SK-N-MC (cell line): Measurements from ENCODE around the gene KIAA2012.

Source experiments
- EZH2 ChIP-seq: fragments of 200-600 bp; sonication (generic); IDR thresholded peaks from one replicate; pipeline ENCODE4 v1.6.1; 2017; ENCODE audit warnings: antibody characterized with exemption
- POLR2AphosphoS5 ChIP-seq: IDR thresholded peaks from 2 replicates; pipeline ENCODE4 v1.6.1; 2012; ENCODE audit warnings: mild to moderate bottlenecking, low read depth, low read length, borderline replicate concordance

GRCh38 chr2:202067589-202067988 is 5.5 kb upstream of the KIAA2012 start:
- TF ChIP-seq EZH2 (no peak), POLR2AphosphoS5 (no peak)
